DND-41 (cell line): ENCODE data around the gene ZSWIM5.

Source experiments
- ATAC-seq: fragments of 200-7000 bp; cut with Tn5 transposase; 3 replicates; pipeline ENCODE4 v1.9.1; 2021; ENCODE audit warnings: low read depth; ENCODE audit not compliant: insufficient read depth
- DNase-seq: peaks from one replicate; pipeline ENCODE4 v3.0.0-alpha.2; 2020
- H2AFZ ChIP-seq: 2 replicates; pipeline ENCODE4 v1.6.0; 2012; ENCODE audit warnings: low read depth, low read length
- H3K27ac ChIP-seq: 2 replicates; pipeline ENCODE4 v1.5.1; 2012; ENCODE audit warnings: low read length, inconsistent platforms
- H3K27me3 ChIP-seq: fragments of 200-600 bp; sonication (generic); 2 replicates; pipeline ENCODE4 v1.6.0; 2012; ENCODE audit warnings: low read length, mild to moderate bottlenecking, inconsistent platforms; ENCODE audit not compliant: insufficient read depth, poor library complexity
- H3K36me3 ChIP-seq: 2 replicates; pipeline ENCODE4 v1.5.1; 2012; ENCODE audit warnings: low read length, inconsistent platforms; ENCODE audit not compliant: insufficient read depth
- H3K4me1 ChIP-seq: 2 replicates; pipeline ENCODE4 v1.5.1; 2012; ENCODE audit warnings: mild to moderate bottlenecking, low read length; ENCODE audit not compliant: insufficient read depth
- H3K4me2 ChIP-seq: 2 replicates; pipeline ENCODE4 v1.6.0; 2012; ENCODE audit warnings: mild to moderate bottlenecking, moderate library complexity, low read length, inconsistent platforms; ENCODE audit not compliant: insufficient read depth
- H3K4me3 ChIP-seq, 2 experiments: fragments of 200-600 bp in 1 of 2; shearing (Covaris generic) in 1 of 2; 2 replicates each; pipeline ENCODE4 v1.5.1; 2012 to 2016; ENCODE audit warnings: inconsistent platforms in 2 of 2, low read length in 2 of 2, mild to moderate bottlenecking in 2 of 2, low read depth in 1 of 2, moderate library complexity in 1 of 2
- H3K79me2 ChIP-seq: 2 replicates; pipeline ENCODE4 v1.6.0; 2012; ENCODE audit warnings: low read length, inconsistent platforms; ENCODE audit not compliant: insufficient read depth
- H3K9ac ChIP-seq: 2 replicates; pipeline ENCODE4 v1.6.0; 2012; ENCODE audit warnings: low read depth, mild to moderate bottlenecking, inconsistent platforms, low read length, moderate library complexity
- H3K9me3 ChIP-seq: 2 replicates; pipeline ENCODE4 v1.5.1; 2012; ENCODE audit warnings: low read length, moderate library complexity, mild to moderate bottlenecking, inconsistent platforms; ENCODE audit not compliant: insufficient read depth, severe bottlenecking
- H4K20me1 ChIP-seq: 2 replicates; pipeline ENCODE4 v1.6.0; 2012; ENCODE audit warnings: low read length; ENCODE audit not compliant: insufficient read depth
- CTCF ChIP-seq: IDR thresholded peaks from 2 replicates; pipeline ENCODE4 v1.5.1; 2012; ENCODE audit warnings: borderline replicate concordance, low read length, moderate library complexity, mild to moderate bottlenecking; ENCODE audit not compliant: poor library complexity, severe bottlenecking; ENCODE audit errors: extremely low read depth
- EZH2 ChIP-seq: IDR thresholded peaks from 3 replicates; pipeline ENCODE4 v1.6.1; 2012; ENCODE audit warnings: borderline replicate concordance, low read depth, mild to moderate bottlenecking, moderate library complexity, low read length, inconsistent platforms; ENCODE audit not compliant: severe bottlenecking

ZSWIM5 gene

GRCh38 chr1:45123358-45123757 lies 83.0 kb downstream of the ZSWIM5 start:
- TF ChIP-seq CTCF: no peak
- no peak for TF ChIP-seq EZH2
- no peak overlapping the region for H3K4me3 ChIP-seq
- ATAC-seq: no peak
- no peak overlapping the region for H3K9ac ChIP-seq
- H3K27me3 ChIP-seq: peaks cover 5% of the 10 kb centered on the region
- no peak overlapping the region for H3K27ac ChIP-seq
- no peak overlapping the region for H2AFZ ChIP-seq
- H4K20me1 ChIP-seq: no peaks in the 10 kb centered on the region
- no peaks in the 10 kb centered on the region for H3K36me3 ChIP-seq
- no peaks in the 10 kb centered on the region for H3K79me2 ChIP-seq
- no peak overlapping the region for H3K4me2 ChIP-seq
- no peaks in the 10 kb centered on the region for H3K4me1 ChIP-seq
- DNase-seq: no peak
- no peaks in the 10 kb centered on the region for H3K9me3 ChIP-seq

DNA sequence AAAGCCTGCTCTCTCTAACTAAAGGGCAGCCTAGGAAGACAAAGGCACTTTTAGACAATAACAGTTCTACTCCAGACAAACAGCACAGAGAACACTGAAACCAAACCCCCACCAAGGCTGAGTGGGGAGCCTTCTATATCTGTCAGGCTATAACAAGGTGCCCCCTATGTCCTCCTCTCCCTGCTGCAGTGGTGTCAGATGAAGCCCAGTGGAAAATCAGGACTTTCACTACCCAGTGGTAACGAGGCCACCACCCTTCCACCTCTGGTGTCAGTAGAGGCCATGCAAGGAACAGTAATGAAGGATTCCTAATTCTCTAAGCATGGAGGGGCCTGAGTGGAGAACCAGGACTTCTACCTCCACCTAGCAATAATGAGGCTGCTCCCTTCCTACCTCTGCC lies 83.7 kb downstream of the ZSWIM5 start:
- H3K4me2 ChIP-seq: no peak overlapping the region
- ATAC-seq: no peak

DNA sequence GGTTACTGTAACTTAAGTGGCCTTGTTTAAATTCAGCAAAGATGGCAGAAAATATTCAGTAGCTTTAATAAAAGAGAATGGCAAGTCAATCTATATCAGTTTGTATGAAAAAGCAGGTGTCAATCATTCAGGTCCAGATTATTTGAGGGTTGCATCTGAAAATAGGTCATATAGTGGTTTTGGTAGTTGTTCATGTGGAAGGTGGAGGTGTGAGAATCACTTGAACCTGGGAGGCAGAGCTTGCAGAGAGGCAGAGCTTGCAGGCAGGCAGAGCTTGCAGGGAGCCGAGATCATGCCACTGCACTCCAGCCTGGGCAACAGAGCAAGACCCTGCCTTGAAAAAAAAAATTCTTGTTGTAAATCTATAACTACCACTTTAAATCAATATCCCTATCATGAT lies 88.6 kb downstream of the ZSWIM5 start:
- H2AFZ ChIP-seq: no peak overlapping the region
- no peak for DNase-seq
- peaks cover 9% of the 10 kb centered on the region for H3K4me1 ChIP-seq
- TF ChIP-seq EZH2 (no peak), CTCF (no peak)
- no peaks in the 10 kb centered on the region for H3K9me3 ChIP-seq
- no peaks in the 10 kb centered on the region for H3K79me2 ChIP-seq
- no peak overlapping the region for H3K9ac ChIP-seq
- no peak for ATAC-seq
- H3K27me3 ChIP-seq: no peaks in the 10 kb centered on the region
- no peaks in the 10 kb centered on the region for H3K36me3 ChIP-seq
- no peak overlapping the region for H3K4me2 ChIP-seq
- no peak overlapping the region for H3K4me3 ChIP-seq
- H4K20me1 ChIP-seq: no peaks in the 10 kb centered on the region
- no peak overlapping the region for H3K27ac ChIP-seq

More for the DNA sequence above, 83.7 kb downstream of the ZSWIM5 start:
- no peak for TF ChIP-seq CTCF
- no peak for TF ChIP-seq EZH2
- no peaks in the 10 kb centered on the region for H3K36me3 ChIP-seq
- no peak overlapping the region for H3K9ac ChIP-seq
- H4K20me1 ChIP-seq: no peaks in the 10 kb centered on the region
- H3K4me3 ChIP-seq: no peak overlapping the region
- no peaks in the 10 kb centered on the region for H3K4me1 ChIP-seq
- no peak overlapping the region for H2AFZ ChIP-seq
- H3K9me3 ChIP-seq: no peaks in the 10 kb centered on the region
- no peak for DNase-seq
- no peak overlapping the region for H3K27ac ChIP-seq
- H3K27me3 ChIP-seq: peaks cover 5% of the 10 kb centered on the region
- H3K79me2 ChIP-seq: no peaks in the 10 kb centered on the region

DNA sequence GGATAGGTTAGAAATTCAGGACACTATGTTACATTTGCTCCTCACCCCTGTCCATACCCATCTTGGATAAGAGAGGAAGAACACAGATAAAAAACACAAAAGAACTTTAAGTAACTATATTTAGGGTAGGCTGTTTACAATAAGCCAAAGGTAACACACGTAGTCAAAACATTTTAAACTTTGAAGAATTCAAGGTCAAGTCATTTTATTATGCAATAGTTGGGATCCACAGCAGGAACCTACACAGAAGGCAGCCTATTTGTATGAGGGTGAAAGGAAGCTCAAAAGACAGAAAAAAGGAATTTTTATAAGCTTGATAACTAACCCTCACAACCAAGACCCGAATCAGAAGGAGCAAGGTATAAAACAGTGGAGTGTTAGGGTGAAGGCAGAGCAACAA lies 89.6 kb downstream of the ZSWIM5 start:
- DNase-seq: no peak
- TF ChIP-seq CTCF (no peak), EZH2 (no peak)
- no peak overlapping the region for H3K4me2 ChIP-seq

More for the DNA sequence above, 89.6 kb downstream of the ZSWIM5 start:
- no peak overlapping the region for H3K9ac ChIP-seq
- no peaks in the 10 kb centered on the region for H3K9me3 ChIP-seq
- H4K20me1 ChIP-seq: no peaks in the 10 kb centered on the region
- no peaks in the 10 kb centered on the region for H3K79me2 ChIP-seq
- H3K4me1 ChIP-seq: peaks cover 9% of the 10 kb centered on the region
- ATAC-seq: no peak
- no peak overlapping the region for H3K4me3 ChIP-seq
- H3K36me3 ChIP-seq: no peaks in the 10 kb centered on the region
- no peaks in the 10 kb centered on the region for H3K27me3 ChIP-seq
- no peak overlapping the region for H3K27ac ChIP-seq
- no peak overlapping the region for H2AFZ ChIP-seq
